Esophagus muscularis mucosa (tissue), 4 donors: Measurements from ENCODE around the gene SEC61G.

Source experiments
- EP300 ChIP-seq: sonication (generic); formaldehyde crosslinking; IDR thresholded peaks from one replicate; pipeline ENCODE4 v1.6.1; 2017; ENCODE audit warnings: antibody characterized with exemption
- POLR2A ChIP-seq: fragments of 450-650 bp; IDR thresholded peaks from one replicate; pipeline ENCODE4 v1.6.1; 2017; ENCODE audit warnings: antibody characterized with exemption, moderate library complexity, mild to moderate bottlenecking, low read depth
- POLR2AphosphoS5 ChIP-seq, 2 donors: sonication (generic); formaldehyde crosslinking; IDR thresholded peaks; one replicate each; pipeline ENCODE4 v1.6.1; 2017; ENCODE audit warnings: antibody characterized with exemption in 2 of 2
- TF ChIP-seq, protein P1 (sequence below), 3 experiments: fragments of 200-600 bp in 2 of 3; fragments of 450-650 bp in 1 of 3; sonication (generic) in 2 of 3; IDR thresholded peaks; one replicate each; pipeline ENCODE4 v1.5.1; 2017 to 2019; ENCODE audit warnings: antibody characterized with exemption in 3 of 3, mild to moderate bottlenecking in 2 of 3, moderate library complexity in 1 of 3

DNA sequence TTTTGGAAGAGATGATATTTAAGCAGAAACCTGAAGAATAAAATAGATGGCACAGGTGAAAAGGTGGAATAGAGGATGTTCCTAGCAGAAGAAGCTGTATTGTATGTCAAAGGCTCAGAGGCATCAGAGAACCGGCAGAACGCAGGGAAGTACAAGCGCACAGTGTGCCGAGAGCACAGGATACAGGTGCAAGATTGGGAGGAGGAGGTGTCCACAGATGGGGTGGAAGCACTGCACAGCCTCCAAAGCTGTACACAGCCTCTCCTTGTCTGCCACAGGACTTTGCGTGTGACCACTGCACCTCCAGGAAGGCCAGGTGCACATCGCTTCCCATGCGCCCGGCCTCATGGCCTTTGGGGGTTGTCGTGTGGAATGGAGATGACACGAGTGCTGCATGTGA, 23.3 kb upstream of the SEC61G start:
- TF ChIP-seq, protein P1, sequence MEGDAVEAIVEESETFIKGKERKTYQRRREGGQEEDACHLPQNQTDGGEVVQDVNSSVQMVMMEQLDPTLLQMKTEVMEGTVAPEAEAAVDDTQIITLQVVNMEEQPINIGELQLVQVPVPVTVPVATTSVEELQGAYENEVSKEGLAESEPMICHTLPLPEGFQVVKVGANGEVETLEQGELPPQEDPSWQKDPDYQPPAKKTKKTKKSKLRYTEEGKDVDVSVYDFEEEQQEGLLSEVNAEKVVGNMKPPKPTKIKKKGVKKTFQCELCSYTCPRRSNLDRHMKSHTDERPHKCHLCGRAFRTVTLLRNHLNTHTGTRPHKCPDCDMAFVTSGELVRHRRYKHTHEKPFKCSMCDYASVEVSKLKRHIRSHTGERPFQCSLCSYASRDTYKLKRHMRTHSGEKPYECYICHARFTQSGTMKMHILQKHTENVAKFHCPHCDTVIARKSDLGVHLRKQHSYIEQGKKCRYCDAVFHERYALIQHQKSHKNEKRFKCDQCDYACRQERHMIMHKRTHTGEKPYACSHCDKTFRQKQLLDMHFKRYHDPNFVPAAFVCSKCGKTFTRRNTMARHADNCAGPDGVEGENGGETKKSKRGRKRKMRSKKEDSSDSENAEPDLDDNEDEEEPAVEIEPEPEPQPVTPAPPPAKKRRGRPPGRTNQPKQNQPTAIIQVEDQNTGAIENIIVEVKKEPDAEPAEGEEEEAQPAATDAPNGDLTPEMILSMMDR (IDR thresholded peaks at IDR 0.05) = no peak
- TF ChIP-seq POLR2A (no peak), POLR2AphosphoS5 (IDR thresholded peaks at IDR 0.05) (no peak), EP300 (no peak)
